Measurements from ENCODE around the gene DDX31. TPM values are rescaled to one million over a fixed set of nuclear protein-coding genes. Genes with fewer than 3 reads are reported as not detected.

The DDX31 gene
- total and polyA plus RNA-seq, 9 of the 15 experiments (the other 6 are each of a cell fraction or from before 2014, with no cell fraction given), result 11.9 to 24.6 (median 22.2) TPM

DNA sequence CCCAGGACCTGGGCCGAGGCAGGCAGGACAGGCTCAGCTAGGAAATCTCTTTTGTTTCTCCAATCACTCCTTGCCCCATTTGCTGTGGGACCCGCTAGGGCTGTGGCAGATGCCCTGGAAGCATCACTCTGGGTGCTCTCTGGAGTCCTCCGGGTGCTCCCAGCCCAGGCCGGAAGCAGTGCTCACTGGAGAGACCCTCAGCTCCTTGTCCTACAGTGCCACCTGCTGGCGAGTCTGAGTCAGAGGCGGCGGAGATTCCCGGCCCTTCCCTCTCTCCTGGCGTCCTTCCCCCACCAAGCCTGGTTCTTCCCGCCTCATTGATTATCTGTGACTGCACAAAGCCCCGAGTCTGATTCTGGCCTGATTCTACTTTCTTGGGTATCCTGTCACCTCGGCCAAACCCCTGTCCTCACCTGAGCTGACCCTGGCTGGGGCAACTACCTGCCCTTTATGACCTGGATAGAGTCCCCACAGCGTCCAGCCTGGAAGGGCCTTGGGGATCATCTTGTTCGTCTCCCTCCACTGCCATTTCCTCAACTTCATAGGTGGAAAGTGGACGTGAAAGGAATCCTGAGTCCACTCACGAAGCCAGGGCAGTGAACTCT, 94.7 kb downstream of the DDX31 start:
- Histone ChIP-seq H3K4me3 (no peak overlapping the region), H3K27me3 (ENCODE audit: control insufficient read depth in 2 of 2, insufficient read depth in 2 of 2, low read length in 2 of 2) (peaks cover 4 to 62% of the 10 kb centered on the region in 2 experiments; a peak in 3 of 5 replicates), H4K20me1 (replicated peaks; ENCODE audit: control insufficient read depth, insufficient read depth, low read length) (peaks cover 18% of the 10 kb centered on the region), H3K9me1 (ENCODE audit: control insufficient read depth, insufficient read depth, low read length) (no peaks in the 10 kb centered on the region), H2AFZ (ENCODE audit: low read depth, low read length) (no peak overlapping the region), H3K9ac (ENCODE audit: insufficient read depth in 1 of 2, low read depth in 2 of 2, low read length in 2 of 2) (no peak overlapping the region), H3K27ac (ENCODE audit: extremely low read depth, low read depth, low read length) (no peak overlapping the region), H3K9me3 (replicated peaks; ENCODE audit: control insufficient read depth, insufficient read depth, low read depth, low read length) (no peaks in the 10 kb centered on the region), H3K36me3 (ENCODE audit: control insufficient read depth, insufficient read depth, low read length) (no peaks in the 10 kb centered on the region), H3K79me2 (ENCODE audit: control insufficient read depth, insufficient read depth, low read length) (no peaks in the 10 kb centered on the region), H3K4me1 (replicated peaks in 1 of 2; ENCODE audit: control insufficient read depth in 2 of 2, insufficient read depth in 2 of 2, low read length in 2 of 2) (no peaks in the 10 kb centered on the region; a peak in 1 of 5 replicates), H3K4me2 (ENCODE audit: insufficient read depth, low read length) (no peak overlapping the region)
- FAIRE-seq (peak; percentile 57), DNase-seq (ENCODE audit: extremely low read depth in 1 of 4, low spot score in 3 of 4) (peak; percentile 74 to 85 (median 81)), ATAC-seq (peak; percentile 97)
- intact Hi-C loops (cut with micrococcal nuclease), result loop anchor here (1.0 to 5.0 kb wide), 4 partner anchors 68 to 408 kb away; no protein-coding TSS in a partner anchor
- BruUV-seq (replicated peaks), result no TSS peak
- POLR2A ChIA-PET, result no interaction called here
- CTCF ChIA-PET (ENCODE audit: low intra/inter-chr PET ratio), result interaction anchor here (0.7 to 3.3 kb wide), 3 partner anchors 68 to 163 kb away, joined by 3 to 24 read pairs (median 6); no protein-coding TSS in a partner anchor
- in situ Hi-C loops (cut with MboI), result loop anchor here (5.0 kb wide), 1 partner anchor 163 kb away; the partner anchor contains the start of gene CFAP77
- 4% methylated on average over 15 of the region's 16 CpGs for WGBS (ENCODE audit: insufficient coverage, low coverage, missing lambda C conversion rate)
- peak; percentile 98 for TF ChIP-seq ZNF263 (CRISPR knock-in tag; IDR thresholded peaks at IDR 0.05; ENCODE audit: borderline replicate concordance)
- peak; percentile 58; the same call in 1 of the 2 replicates for TF ChIP-seq STAG1 (CRISPR knock-in tag; IDR thresholded peaks at IDR 0.05; ENCODE audit: borderline replicate concordance)
- TF ChIP-seq MCM3 (IDR thresholded peaks at IDR 0.05), result no peak
- peak; percentile 69; the same call in 1 of the 2 replicates for TF ChIP-seq ETV5 (CRISPR knock-in tag; IDR thresholded peaks at IDR 0.05; ENCODE audit: low read depth)
- peak; percentile 75 to 90 for TF ChIP-seq RAD21 (CRISPR knock-in tag; conservative IDR thresholded peaks at IDR 0.05 in 1 of 2, IDR thresholded peaks at IDR 0.05 in 1 of 2)
- TF ChIP-seq GABPB1 (CRISPR knock-in tag; IDR thresholded peaks at IDR 0.05), result peak; percentile 62; the same call in 1 of the 2 replicates
- no peak for TF ChIP-seq ZNF444 (CRISPR knock-in tag; IDR thresholded peaks at IDR 0.05)
- TF ChIP-seq, protein P1, sequence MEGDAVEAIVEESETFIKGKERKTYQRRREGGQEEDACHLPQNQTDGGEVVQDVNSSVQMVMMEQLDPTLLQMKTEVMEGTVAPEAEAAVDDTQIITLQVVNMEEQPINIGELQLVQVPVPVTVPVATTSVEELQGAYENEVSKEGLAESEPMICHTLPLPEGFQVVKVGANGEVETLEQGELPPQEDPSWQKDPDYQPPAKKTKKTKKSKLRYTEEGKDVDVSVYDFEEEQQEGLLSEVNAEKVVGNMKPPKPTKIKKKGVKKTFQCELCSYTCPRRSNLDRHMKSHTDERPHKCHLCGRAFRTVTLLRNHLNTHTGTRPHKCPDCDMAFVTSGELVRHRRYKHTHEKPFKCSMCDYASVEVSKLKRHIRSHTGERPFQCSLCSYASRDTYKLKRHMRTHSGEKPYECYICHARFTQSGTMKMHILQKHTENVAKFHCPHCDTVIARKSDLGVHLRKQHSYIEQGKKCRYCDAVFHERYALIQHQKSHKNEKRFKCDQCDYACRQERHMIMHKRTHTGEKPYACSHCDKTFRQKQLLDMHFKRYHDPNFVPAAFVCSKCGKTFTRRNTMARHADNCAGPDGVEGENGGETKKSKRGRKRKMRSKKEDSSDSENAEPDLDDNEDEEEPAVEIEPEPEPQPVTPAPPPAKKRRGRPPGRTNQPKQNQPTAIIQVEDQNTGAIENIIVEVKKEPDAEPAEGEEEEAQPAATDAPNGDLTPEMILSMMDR (IDR thresholded peaks at IDR 0.05 in 2 of 3, conservative IDR thresholded peaks at IDR 0.05 in 1 of 3; ENCODE audit: insufficient read depth in 2 of 3, low read depth in 1 of 3, low read length in 3 of 3), result peak; percentile 85 to 86 (median 86)
- peak; percentile 45; the same call in 1 of the 2 replicates for TF ChIP-seq ELF1 (tag; IDR thresholded peaks at IDR 0.05)
- peak; percentile 67 for TF ChIP-seq GABPA (tag; conservative IDR thresholded peaks at IDR 0.05; ENCODE audit: low read depth)
- no peak for TF ChIP-seq NFE2L1 (tag; IDR thresholded peaks at IDR 0.05; ENCODE audit: borderline replicate concordance, low read depth)
- 0 out of 4 replicates have a peak, but pooled peaks of 1 of the 2 experiments have one; percentile 41 for TF ChIP-seq MAZ (CRISPR knock-in tag; conservative IDR thresholded peaks at IDR 0.05 in 1 of 2, IDR thresholded peaks at IDR 0.05 in 1 of 2)
- TF ChIP-seq, protein P2, sequence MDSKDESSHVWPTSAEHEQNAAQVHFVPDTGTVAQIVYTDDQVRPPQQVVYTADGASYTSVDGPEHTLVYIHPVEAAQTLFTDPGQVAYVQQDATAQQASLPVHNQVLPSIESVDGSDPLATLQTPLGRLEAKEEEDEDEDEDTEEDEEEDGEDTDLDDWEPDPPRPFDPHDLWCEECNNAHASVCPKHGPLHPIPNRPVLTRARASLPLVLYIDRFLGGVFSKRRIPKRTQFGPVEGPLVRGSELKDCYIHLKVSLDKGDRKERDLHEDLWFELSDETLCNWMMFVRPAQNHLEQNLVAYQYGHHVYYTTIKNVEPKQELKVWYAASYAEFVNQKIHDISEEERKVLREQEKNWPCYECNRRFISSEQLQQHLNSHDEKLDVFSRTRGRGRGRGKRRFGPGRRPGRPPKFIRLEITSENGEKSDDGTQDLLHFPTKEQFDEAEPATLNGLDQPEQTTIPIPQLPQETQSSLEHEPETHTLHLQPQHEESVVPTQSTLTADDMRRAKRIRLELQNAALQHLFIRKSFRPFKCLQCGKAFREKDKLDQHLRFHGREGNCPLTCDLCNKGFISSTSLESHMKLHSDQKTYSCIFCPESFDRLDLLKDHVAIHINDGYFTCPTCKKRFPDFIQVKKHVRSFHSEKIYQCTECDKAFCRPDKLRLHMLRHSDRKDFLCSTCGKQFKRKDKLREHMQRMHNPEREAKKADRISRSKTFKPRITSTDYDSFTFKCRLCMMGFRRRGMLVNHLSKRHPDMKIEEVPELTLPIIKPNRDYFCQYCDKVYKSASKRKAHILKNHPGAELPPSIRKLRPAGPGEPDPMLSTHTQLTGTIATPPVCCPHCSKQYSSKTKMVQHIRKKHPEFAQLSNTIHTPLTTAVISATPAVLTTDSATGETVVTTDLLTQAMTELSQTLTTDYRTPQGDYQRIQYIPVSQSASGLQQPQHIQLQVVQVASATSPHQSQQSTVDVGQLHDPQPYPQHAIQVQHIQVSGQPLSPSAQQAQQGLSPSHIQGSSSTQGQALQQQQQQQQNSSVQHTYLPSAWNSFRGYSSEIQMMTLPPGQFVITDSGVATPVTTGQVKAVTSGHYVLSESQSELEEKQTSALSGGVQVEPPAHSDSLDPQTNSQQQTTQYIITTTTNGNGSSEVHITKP (IDR thresholded peaks at IDR 0.05; ENCODE audit: partially characterized antibody), result no peak
- peak; percentile 93 for TF ChIP-seq ETV1 (tag; conservative IDR thresholded peaks at IDR 0.05; ENCODE audit: low read depth)
